Skeletal muscle tissue (tissue), 4 donors: ENCODE data around the gene ALKBH2. TPM values are rescaled to one million over a fixed set of nuclear protein-coding genes. Genes with fewer than 3 reads are reported as not detected.

Source experiments
- H3K27ac ChIP-seq: one replicate; pipeline ENCODE4 v1.7.0; 2013; ENCODE audit warnings: mild to moderate bottlenecking, low read depth, low read length, inconsistent platforms
- H3K27me3 ChIP-seq, 3 donors: one replicate each; pipeline ENCODE4 v1.7.0; 2013; ENCODE audit warnings: low read length in 3 of 3; ENCODE audit not compliant: control insufficient read depth in 3 of 3, insufficient read depth in 3 of 3
- H3K36me3 ChIP-seq, 3 donors: one replicate each; pipeline ENCODE4 v1.7.0; 2013; ENCODE audit warnings: low read length in 3 of 3; ENCODE audit not compliant: control insufficient read depth in 3 of 3, insufficient read depth in 3 of 3
- H3K4me1 ChIP-seq, 3 donors: one replicate each; pipeline ENCODE4 v1.7.0; 2013; ENCODE audit warnings: low read length in 3 of 3, mild to moderate bottlenecking in 3 of 3; ENCODE audit not compliant: control insufficient read depth in 3 of 3, insufficient read depth in 3 of 3
- H3K4me3 ChIP-seq, 3 donors: one replicate each; pipeline ENCODE4 v1.7.0; 2013; ENCODE audit warnings: low read length in 3 of 3
- H3K9ac ChIP-seq, 3 donors: one replicate each; pipeline ENCODE4 v1.7.0; 2013; ENCODE audit warnings: low read length in 3 of 3, mild to moderate bottlenecking in 3 of 3, moderate library complexity in 2 of 3, low read depth in 1 of 3
- H3K9me3 ChIP-seq, 3 donors: one replicate each; pipeline ENCODE4 v1.7.0; 2013; ENCODE audit warnings: low read length in 3 of 3; ENCODE audit not compliant: control insufficient read depth in 3 of 3
- total RNA-seq: library from RNA; depleted of rRNA; stranded (reverse); fragments of >200 nt; gene quantifications from one replicate; pipeline ENCODE4 v1.2.3, GENCODE V29; 2014
- donor health status: Osteomylitis.

Gene ALKBH2
- total RNA-seq, 1 donor from 2014 or later = 20.4 TPM

DNA sequence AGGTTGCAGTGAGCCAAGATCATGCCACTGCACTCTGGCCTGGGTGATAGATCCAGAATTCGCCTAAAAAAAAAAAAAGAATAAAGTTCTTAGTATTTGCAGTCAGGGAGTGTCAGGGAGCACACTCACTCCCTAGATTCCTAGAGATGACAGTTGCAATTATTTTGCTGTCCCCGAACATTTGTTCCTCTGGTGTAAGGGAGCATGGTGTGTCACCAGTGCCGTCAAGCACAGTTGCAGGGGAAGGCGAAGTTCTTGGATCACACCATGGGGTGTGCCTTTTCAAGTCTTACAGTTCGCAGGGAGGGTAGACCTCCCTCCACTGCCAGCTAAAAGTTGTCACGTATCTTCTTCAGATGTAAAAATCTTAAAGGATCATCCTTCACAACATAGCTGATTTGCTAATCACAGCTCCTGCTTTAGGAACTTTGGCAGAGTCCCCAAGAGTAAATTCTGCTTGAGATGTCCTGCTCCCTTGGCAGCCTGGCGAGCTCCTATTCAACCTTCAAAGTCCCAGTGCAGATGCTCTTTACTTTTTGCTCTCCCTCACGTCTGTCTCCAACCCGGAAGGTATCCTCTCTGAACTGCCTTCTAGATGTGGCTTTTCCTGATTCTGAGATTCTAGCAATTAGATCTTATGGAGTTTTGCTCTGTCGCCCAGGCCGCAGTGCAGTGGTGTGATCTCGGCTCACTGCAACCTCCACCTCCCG is 34.4 kb upstream of the ALKBH2 start:
- no peak overlapping the region for H3K9ac ChIP-seq
- H3K4me1 ChIP-seq = peaks cover 45 to 70% (median 47%) of the 10 kb centered on the region in 3 donors
- H3K9me3 ChIP-seq = no peaks in the 10 kb centered on the region
- H3K27me3 ChIP-seq = no peaks in the 10 kb centered on the region
- H3K36me3 ChIP-seq = peaks cover 2 to 6% (median 3%) of the 10 kb centered on the region in 3 donors
- H3K4me3 ChIP-seq = no peak overlapping the region
- no peak overlapping the region for H3K27ac ChIP-seq

DNA sequence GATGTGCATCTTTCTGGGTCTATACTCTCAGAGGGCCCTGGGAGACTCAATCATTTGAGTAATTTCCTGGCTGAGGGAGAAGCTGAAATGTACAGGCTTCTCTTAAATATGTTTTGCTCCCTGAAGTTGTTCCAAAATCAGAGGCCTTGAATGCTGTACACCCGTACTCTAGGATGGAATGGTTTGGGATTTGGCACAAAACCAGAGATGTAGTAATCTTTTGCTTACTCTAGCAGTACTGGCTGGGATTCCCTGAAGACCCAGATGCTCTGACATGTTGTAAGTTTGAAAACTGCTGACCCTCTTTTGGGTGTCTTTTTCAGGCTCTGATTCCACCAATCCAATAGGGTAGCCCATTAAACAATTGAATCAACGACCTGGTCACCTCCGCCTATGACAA is 33.5 kb upstream of the ALKBH2 start:
- Histone ChIP-seq H3K27me3 (no peaks in the 10 kb centered on the region), H3K27ac (no peak overlapping the region), H3K4me1 (peaks cover 40 to 66% (median 42%) of the 10 kb centered on the region in 3 donors), H3K9ac (no peak overlapping the region), H3K36me3 (peaks cover 2 to 8% (median 6%) of the 10 kb centered on the region in 3 donors), H3K9me3 (no peaks in the 10 kb centered on the region), H3K4me3 (no peak overlapping the region)

DNA sequence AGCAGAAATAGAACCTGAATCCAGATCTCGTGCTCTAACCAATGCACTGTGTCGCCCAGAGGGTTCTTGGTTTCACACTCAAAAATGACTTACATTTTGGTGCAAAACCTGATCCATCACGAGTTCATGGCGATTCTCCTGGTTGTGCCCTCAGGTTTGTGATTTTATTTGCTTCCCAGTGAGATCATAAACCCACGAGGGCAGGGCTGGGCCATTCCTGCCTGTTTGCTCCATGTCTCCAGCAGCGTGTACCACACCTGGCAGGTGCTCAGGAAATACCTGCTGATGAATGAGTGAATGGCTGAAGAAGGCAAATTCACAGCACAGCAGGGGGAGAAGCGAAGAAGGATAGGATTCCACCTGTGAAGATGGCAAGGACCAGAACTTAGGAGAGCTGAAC is 32.5 kb upstream of the ALKBH2 start:
- H3K36me3 ChIP-seq = peaks cover 2 to 15% (median 11%) of the 10 kb centered on the region in 3 donors
- no peaks in the 10 kb centered on the region for H3K9me3 ChIP-seq
- no peak overlapping the region for H3K4me3 ChIP-seq
- peak overlapping the region; percentile 87 for H3K27ac ChIP-seq
- H3K4me1 ChIP-seq = peaks cover 38 to 64% (median 39%) of the 10 kb centered on the region in 3 donors
- H3K9ac ChIP-seq = no peak overlapping the region
- no peaks in the 10 kb centered on the region for H3K27me3 ChIP-seq

DNA sequence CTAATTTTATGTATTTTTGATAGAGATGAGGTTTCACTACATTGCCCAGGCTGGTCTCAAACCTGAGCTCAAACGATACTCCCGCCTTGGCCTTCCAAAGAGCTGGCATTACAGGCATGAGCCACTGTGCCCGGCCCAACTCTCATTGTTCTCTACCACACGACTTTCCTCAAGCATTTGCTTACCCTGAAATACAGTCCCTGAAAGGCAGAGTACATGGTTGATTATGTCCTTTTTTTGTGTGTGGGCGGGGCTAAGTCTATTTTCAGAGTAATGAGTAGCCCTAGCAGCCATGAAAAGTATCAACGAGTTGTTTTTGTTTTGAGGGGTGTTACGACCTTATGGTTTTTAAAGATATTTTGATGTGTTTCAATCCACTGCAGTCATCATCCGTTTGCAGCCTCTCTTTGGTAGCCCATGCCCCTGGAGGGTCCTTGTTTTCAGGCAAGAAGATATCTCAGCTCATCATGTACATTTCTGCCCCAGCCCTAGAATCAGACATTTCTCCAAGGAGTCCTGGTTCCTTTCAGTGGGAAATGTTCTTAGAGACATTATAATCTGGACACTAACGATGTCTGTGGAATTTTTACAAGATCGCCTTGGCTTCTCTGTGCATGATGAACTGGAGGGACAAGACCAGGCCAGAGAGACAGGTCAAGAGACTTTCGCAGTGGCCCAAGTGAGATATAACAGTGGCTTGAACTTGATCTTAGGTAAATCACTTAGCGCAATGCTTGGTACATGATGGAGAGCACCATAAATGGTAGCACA is 31.8 kb upstream of the ALKBH2 start:
- Histone ChIP-seq H3K4me3 (peak overlapping the region in 2 of 3 donors; percentile 28 to 42), H3K27ac (peak overlapping the region; percentile 87)

DNA sequence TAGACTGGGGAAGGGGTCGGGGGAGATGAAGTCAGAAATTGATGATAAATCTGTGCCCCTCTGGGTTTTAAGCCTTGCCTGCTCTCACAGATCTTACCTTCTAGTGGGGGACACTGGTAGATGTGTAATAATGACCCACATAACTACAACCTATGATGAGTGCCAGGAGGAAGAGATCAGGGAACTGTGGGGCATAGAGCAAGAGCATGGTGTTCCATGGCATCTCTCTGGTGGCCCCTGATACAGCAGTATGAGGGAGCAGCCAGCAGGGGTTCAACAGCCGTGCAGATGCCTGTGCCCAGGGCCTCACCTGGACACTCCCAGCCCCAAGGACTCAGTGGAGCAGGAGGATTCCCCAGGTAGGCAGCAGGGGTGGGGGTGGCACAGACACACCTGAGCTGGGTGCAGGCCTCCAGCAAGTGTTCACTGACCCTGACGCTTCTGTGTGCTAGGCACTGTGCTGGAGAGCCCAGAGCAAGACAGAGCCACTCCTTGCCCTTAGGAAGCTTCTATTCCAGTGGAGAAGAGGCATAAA is 28.1 kb upstream of the ALKBH2 start:
- Histone ChIP-seq H3K9me3 (no peaks in the 10 kb centered on the region), H3K9ac (no peak overlapping the region), H3K36me3 (peaks cover 0 to 15% (median 14%) of the 10 kb centered on the region in 3 donors), H3K27me3 (no peaks in the 10 kb centered on the region), H3K4me3 (no peak overlapping the region), H3K27ac (no peak overlapping the region), H3K4me1 (peaks cover 38 to 54% (median 40%) of the 10 kb centered on the region in 3 donors)

More for the DNA sequence above, 31.8 kb upstream of the ALKBH2 start:
- H3K36me3 ChIP-seq = peaks cover 2 to 15% (median 11%) of the 10 kb centered on the region in 3 donors
- peaks cover 35 to 64% (median 37%) of the 10 kb centered on the region in 3 donors for H3K4me1 ChIP-seq
- H3K27me3 ChIP-seq = no peaks in the 10 kb centered on the region
- H3K9ac ChIP-seq = peak overlapping the region in 1 of 3 donors; percentile 46
- no peaks in the 10 kb centered on the region for H3K9me3 ChIP-seq

DNA sequence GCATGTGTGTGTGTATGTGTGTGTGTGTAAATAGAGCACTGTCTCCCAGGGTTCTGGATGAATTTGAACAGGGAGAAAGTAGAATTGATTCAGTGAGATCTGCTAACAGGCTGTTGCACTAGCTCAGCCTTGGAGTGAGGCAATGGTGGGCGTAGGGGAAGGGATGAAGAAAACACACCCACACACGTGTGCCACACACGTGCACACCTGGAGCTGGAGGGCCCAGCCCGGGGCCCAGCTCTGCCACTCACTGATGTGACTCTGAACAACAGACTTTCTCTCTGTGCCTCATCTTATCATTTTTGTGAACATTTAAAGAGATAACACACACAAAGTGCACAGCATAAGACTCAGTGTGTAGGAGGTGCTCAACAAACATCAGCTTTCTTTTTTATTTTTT is 27.3 kb upstream of the ALKBH2 start:
- Histone ChIP-seq H3K27me3 (no peaks in the 10 kb centered on the region), H3K27ac (no peak overlapping the region), H3K4me3 (no peak overlapping the region), H3K9ac (peak overlapping the region in 1 of 3 donors; percentile 40), H3K4me1 (peaks cover 42 to 54% (median 44%) of the 10 kb centered on the region in 3 donors), H3K9me3 (no peaks in the 10 kb centered on the region), H3K36me3 (peaks cover 0 to 10% (median 9%) of the 10 kb centered on the region in 3 donors)

DNA sequence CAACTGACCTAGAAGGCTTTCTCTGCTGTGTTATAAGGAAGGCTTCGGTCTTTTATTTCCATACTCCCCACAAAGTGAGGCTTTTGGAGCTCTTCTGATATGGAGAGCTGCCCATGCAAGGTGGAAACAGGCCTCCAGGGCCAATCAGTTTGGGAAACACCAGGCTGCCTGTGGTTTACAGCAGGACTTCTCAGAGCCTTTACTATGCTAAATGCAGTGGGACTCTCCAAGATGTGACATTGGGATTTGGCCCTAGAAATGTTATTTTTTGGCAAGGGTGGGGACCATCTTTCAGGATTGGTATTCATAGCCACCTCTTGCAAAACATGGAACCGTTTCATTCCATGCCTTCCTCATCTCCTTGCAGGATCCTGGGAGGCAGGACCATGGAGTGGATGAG is 26.8 kb upstream of the ALKBH2 start:
- Histone ChIP-seq H3K36me3 (peaks cover 0 to 10% (median 9%) of the 10 kb centered on the region in 3 donors), H3K27ac (no peak overlapping the region), H3K9me3 (no peaks in the 10 kb centered on the region), H3K4me1 (peaks cover 42 to 54% (median 45%) of the 10 kb centered on the region in 3 donors), H3K27me3 (no peaks in the 10 kb centered on the region), H3K4me3 (no peak overlapping the region), H3K9ac (no peak overlapping the region)

DNA sequence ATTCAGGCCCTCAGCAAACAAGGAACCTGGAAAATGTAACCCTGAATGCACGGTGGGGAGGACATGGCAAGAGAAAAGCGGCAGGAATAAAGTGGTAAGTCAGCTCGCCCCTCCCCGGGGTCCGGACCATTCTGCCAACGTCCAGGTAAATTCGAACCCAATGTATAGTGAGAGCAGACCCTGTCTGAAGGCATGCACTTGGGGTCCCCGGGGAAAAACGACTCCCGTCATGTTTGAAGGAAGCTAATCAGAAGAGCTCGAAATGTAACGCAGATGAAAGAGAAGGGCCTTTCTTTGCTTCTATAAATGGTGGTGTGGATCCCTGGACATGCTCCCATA is 23.3 kb upstream of the ALKBH2 start:
- Histone ChIP-seq H3K9me3 (no peaks in the 10 kb centered on the region), H3K36me3 (peaks cover 0 to 6% (median 5%) of the 10 kb centered on the region in 3 donors), H3K9ac (peak overlapping the region; percentile 75 to 94 (median 86)), H3K4me1 (peaks cover 45 to 71% (median 51%) of the 10 kb centered on the region in 3 donors), H3K27me3 (no peaks in the 10 kb centered on the region), H3K27ac (peak overlapping the region; percentile 91), H3K4me3 (peak overlapping the region; percentile 56 to 78 (median 74))

DNA sequence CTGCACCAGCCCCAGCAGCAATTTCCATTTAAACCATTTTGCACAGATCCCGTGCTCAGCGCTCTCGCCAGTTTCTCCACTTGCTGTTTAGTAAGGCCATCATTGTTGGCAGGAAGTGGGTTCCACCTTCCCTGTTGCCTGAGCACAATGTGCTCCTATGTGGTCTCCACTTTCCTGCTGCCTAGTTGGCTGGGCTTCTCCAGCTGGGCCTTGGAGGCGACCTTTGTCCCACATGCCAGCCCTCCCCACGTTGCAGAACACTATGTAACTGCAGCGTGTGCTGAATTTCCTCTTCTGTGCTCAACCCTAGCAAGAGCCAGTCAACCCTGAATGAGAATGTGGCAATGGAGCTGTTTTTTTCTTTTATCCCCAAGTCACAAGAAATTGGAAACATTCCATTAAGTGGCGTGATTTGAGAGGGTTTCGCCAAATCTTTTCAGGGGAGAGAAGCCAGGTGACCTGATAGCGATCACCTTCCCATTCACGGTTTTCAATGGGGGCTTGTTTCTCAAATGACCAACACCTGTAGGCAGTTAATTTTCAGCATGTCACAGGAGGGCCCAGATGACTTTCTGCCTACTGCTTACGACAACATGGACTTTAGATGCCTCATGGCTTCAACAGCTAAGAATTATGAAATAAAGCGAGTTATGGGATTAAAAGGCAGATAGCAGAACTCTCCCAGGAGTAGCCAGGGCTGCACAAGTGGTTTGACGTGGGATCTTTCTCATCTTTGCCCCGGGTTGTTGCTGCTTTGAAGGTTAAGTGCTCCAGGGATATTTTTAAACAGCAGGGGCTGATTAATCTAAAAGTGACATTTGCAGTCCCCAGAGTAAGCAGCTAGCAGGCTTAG is 22.7 kb upstream of the ALKBH2 start, which contains the start of gene ACACB:
TSS of gene ACACB (plus strand) at position 830 of the 853 bp plus-strand sequence. CDS start 22,819 bp downstream, outside the sequence.
- H3K9me3 ChIP-seq = no peaks in the 10 kb centered on the region
- peak within 1 kb of the TSS; percentile 56 to 78 (median 74) for H3K4me3 ChIP-seq
- H3K9ac ChIP-seq = peak within 1 kb of the TSS; percentile 75 to 94 (median 86)
- H3K4me1 ChIP-seq = peaks cover 45 to 71% (median 47%) of the 10 kb centered on the region in 3 donors
- peaks cover 0 to 2% (median 0%) of the 10 kb centered on the region in 3 donors for H3K36me3 ChIP-seq
- H3K27me3 ChIP-seq = no peaks in the 10 kb centered on the region
- H3K27ac ChIP-seq = peak within 1 kb of the TSS; percentile 91
